ENCODE measurements around the gene ASPHD2. TPM values are rescaled to one million over a fixed set of nuclear protein-coding genes. Genes with fewer than 3 reads are reported as not detected.

ASPHD2 gene
- total RNA-seq, 1 experiment from 2014 or later, result 1.4 TPM

DNA sequence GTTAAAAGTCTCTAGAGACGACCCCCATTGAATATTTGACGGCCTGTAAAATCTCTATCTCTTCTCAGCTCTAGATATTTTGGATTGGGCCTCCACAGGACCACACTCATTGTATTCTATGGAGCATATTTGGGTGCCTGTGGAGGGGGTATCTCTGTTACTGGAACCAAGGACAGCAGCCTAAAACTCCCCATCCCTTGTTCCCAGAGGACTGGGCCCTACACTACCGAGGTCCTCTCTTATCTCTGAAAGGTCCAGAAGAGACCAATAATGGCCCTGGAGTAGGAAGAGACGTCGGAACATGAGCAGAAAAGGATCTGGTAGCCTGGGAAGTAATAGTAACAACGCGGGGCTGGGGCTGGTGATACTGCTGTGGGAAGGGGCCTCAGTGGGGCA, 54.0 kb downstream of the ASPHD2 start:
- no peak for DNase-seq (ENCODE audit: low spot score)
- no TSS peak for BruUV-seq (replicated peaks)
- no peak for TF ChIP-seq EZH2 (IDR thresholded peaks at IDR 0.05; ENCODE audit: borderline replicate concordance, low read depth, low read length, poor library complexity, severe bottlenecking)
- TF ChIP-seq, protein P1, sequence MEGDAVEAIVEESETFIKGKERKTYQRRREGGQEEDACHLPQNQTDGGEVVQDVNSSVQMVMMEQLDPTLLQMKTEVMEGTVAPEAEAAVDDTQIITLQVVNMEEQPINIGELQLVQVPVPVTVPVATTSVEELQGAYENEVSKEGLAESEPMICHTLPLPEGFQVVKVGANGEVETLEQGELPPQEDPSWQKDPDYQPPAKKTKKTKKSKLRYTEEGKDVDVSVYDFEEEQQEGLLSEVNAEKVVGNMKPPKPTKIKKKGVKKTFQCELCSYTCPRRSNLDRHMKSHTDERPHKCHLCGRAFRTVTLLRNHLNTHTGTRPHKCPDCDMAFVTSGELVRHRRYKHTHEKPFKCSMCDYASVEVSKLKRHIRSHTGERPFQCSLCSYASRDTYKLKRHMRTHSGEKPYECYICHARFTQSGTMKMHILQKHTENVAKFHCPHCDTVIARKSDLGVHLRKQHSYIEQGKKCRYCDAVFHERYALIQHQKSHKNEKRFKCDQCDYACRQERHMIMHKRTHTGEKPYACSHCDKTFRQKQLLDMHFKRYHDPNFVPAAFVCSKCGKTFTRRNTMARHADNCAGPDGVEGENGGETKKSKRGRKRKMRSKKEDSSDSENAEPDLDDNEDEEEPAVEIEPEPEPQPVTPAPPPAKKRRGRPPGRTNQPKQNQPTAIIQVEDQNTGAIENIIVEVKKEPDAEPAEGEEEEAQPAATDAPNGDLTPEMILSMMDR (conservative IDR thresholded peaks at IDR 0.05; ENCODE audit: low read depth, low read length), result no peak
- Histone ChIP-seq H3K27me3 (replicated peaks; ENCODE audit: insufficient read depth, low read depth, low read length, poor library complexity) (no peaks in the 10 kb centered on the region), H3K27ac (ENCODE audit: low read depth, low read length, poor library complexity, severe bottlenecking) (peak overlapping the region; percentile 94), H3K36me3 (ENCODE audit: insufficient read depth, low read length, poor library complexity, severe bottlenecking) (peaks cover 8% of the 10 kb centered on the region), H3K4me3 (ENCODE audit: low read depth, low read length, poor library complexity, severe bottlenecking) (peak overlapping the region; percentile 97), H3K4me1 (ENCODE audit: insufficient read depth, low read length, poor library complexity, severe bottlenecking) (peaks cover 39% of the 10 kb centered on the region), H3K9me3 (ENCODE audit: low read depth, low read length, poor library complexity, severe bottlenecking) (no peaks in the 10 kb centered on the region)
- intact Hi-C loops (cut with micrococcal nuclease; ENCODE audit: unreplicated experiment), result no loop called here
- CTCF ChIA-PET, result interaction anchor here (0.7 kb wide), 2 partner anchors 21 to 183 kb away, joined by 3 to 4 read pairs; no protein-coding TSS in a partner anchor
- POLR2A ChIA-PET (ENCODE audit: low non-redundant PET), result interaction anchor here (0.6 kb wide), 1 partner anchor 1370 kb away, joined by 4 read pairs; no protein-coding TSS in a partner anchor

DNA sequence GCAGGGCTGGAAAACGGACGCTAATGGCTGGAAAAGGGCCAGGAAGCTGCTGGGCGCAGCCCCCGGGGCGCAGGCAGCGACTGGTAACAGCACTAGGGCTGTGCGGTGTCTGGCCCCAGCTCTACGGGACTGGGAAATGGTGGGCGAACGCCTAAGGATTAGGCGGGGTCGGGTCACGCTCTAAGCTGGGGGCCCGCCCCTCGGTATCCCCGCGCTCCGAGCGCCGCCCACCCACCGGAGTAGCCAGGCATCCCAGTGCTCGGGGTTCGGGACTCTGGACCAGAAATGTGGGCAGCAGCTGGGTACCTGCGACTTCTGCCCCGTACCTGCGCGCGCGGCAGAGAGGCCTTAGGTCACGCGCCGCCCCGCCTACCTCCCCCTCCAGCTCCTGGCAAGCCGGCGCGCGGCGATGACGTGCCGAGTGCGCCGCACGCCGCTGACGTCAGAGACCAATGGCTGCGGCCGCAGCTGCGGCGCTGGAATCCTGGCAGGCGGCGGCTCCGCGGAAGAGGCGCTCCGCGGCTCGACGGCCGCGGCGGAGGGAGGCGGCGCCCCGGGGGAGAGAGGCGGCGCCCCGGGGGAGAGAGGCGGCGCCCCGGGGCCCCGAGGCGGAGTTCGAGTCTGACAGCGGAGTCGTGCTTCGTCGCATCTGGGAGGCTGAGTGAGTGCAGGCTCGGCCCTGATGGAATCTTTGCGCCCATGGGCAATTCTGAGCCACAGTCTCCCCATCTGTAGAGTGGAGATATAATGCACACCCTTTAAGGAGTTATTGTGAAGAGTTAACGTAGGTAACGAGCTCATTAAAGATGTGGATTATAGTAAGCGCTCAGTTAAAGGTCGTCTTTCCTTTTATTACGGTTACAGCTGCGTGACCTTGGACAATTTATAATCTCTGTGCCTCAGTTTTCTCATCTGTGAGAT, 54.6 kb downstream of the ASPHD2 start, which contains the start of the genes HPS4 and SRRD:
TSS of gene HPS4 (minus strand) at position 345 of the 921 bp plus-strand sequence. CDS start 2,021 bp downstream, outside the sequence.
TSS of gene SRRD (plus strand) at position 439 of the 921 bp plus-strand sequence. CDS start at position 453, 14 bp downstream.
- Histone ChIP-seq H3K27ac (ENCODE audit: low read depth, low read length, poor library complexity, severe bottlenecking) (peak within 1 kb of the TSS; percentile 94), H3K4me3 (ENCODE audit: low read depth, low read length, poor library complexity, severe bottlenecking) (peak within 1 kb of the TSS; percentile 97), H3K27me3 (replicated peaks; ENCODE audit: insufficient read depth, low read depth, low read length, poor library complexity) (no peaks in the 10 kb centered on the region), H3K4me1 (ENCODE audit: insufficient read depth, low read length, poor library complexity, severe bottlenecking) (peaks cover 39% of the 10 kb centered on the region), H3K36me3 (ENCODE audit: insufficient read depth, low read length, poor library complexity, severe bottlenecking) (peaks cover 13% of the 10 kb centered on the region), H3K9me3 (ENCODE audit: low read depth, low read length, poor library complexity, severe bottlenecking) (no peaks in the 10 kb centered on the region)
- TF ChIP-seq, protein P1 (conservative IDR thresholded peaks at IDR 0.05; ENCODE audit: low read depth, low read length), result no peak
- TF ChIP-seq EZH2 (IDR thresholded peaks at IDR 0.05; ENCODE audit: borderline replicate concordance, low read depth, low read length, poor library complexity, severe bottlenecking), result no peak
- peak; percentile 93 for DNase-seq (ENCODE audit: low spot score)
- POLR2A ChIA-PET (ENCODE audit: low non-redundant PET), result interaction anchor here (0.6 kb wide), 1 partner anchor 1369 kb away, joined by 4 read pairs; no protein-coding TSS in a partner anchor
- BruUV-seq (replicated peaks), result no TSS peak
- intact Hi-C loops (cut with micrococcal nuclease; ENCODE audit: unreplicated experiment), result no loop called here
- CTCF ChIA-PET, result interaction anchor here (0.7 kb wide), 2 partner anchors 22 to 182 kb away, joined by 3 to 4 read pairs; no protein-coding TSS in a partner anchor

DNA sequence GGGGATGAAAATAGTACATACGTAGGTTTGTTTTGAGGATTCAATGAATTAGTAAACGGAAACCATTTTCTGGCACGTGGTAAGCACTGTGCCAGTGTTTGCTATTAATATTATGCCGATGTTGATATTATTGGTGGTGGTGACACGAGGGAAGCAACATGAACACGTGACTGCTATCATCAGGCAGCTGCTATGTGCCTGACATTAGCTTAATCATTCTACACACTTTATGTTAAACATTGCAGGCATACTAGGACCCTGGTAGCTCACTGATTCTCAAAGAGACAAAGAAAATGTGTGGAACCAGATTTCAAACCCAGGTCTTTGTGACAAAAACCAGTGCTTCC, 55.3 kb downstream of the ASPHD2 start:
- DNase-seq (ENCODE audit: low spot score), result no peak
- Histone ChIP-seq H3K4me1 (ENCODE audit: insufficient read depth, low read length, poor library complexity, severe bottlenecking) (peaks cover 39% of the 10 kb centered on the region), H3K9me3 (ENCODE audit: low read depth, low read length, poor library complexity, severe bottlenecking) (no peaks in the 10 kb centered on the region), H3K4me3 (ENCODE audit: low read depth, low read length, poor library complexity, severe bottlenecking) (peak overlapping the region; percentile 97), H3K27me3 (replicated peaks; ENCODE audit: insufficient read depth, low read depth, low read length, poor library complexity) (no peaks in the 10 kb centered on the region), H3K27ac (ENCODE audit: low read depth, low read length, poor library complexity, severe bottlenecking) (peak overlapping the region; percentile 94), H3K36me3 (ENCODE audit: insufficient read depth, low read length, poor library complexity, severe bottlenecking) (peaks cover 18% of the 10 kb centered on the region)
- ChIA-PET CTCF (no interaction called here), POLR2A (ENCODE audit: low non-redundant PET) (no interaction called here)
- BruUV-seq (replicated peaks), result TSS peak; percentile 55
- intact Hi-C loops (cut with micrococcal nuclease; ENCODE audit: unreplicated experiment), result no loop called here
- TF ChIP-seq, protein P1 (conservative IDR thresholded peaks at IDR 0.05; ENCODE audit: low read depth, low read length), result no peak
- TF ChIP-seq EZH2 (IDR thresholded peaks at IDR 0.05; ENCODE audit: borderline replicate concordance, low read depth, low read length, poor library complexity, severe bottlenecking), result no peak
